ENCODE measurements around the gene C1orf53.
"Not testable (repeated sequence)": the region's sequence is repeated elsewhere in the genome, so short reads cannot be mapped to it uniquely, and the experiment has no call there.

Gene C1orf53

GRCh38 chr1:197902454-197903195 lies at the start of gene C1orf53:
TSS of gene C1orf53 (plus strand) at chr1:197902630. CDS start at chr1:197902650, 20 bp downstream.
- FAIRE-seq (no peak), DNase-seq (ENCODE audit: low spot score) (peak; percentile 73)

GRCh38 chr1:197855751-197856150 lies 46.7 kb upstream of the C1orf53 start:
- FAIRE-seq; DNase-seq (ENCODE audit: low spot score): not testable (repeated sequence)

GRCh38 chr1:197857477-197857876 lies 45.0 kb upstream of the C1orf53 start:
- FAIRE-seq (no peak), DNase-seq (ENCODE audit: low spot score) (no peak)

GRCh38 chr1:197859024-197859423 lies 43.4 kb upstream of the C1orf53 start:
- DNase-seq (ENCODE audit: low spot score) (no peak), FAIRE-seq (no peak)

GRCh38 chr1:197862221-197862620 lies 40.2 kb upstream of the C1orf53 start:
- FAIRE-seq = no peak

GRCh38 chr1:197862671-197863070 lies 39.8 kb upstream of the C1orf53 start:
- no peak for DNase-seq (ENCODE audit: low spot score)
- FAIRE-seq = no peak

More at GRCh38 chr1:197862221-197862620, 40.2 kb upstream of the C1orf53 start:
- no peak for DNase-seq (ENCODE audit: low spot score)

- FAIRE-seq (no peak), DNase-seq (ENCODE audit: low spot score) (no peak)
These were observed 36.6 kb upstream of the C1orf53 start for GRCh38 chr1:197865809-197866208.

GRCh38 chr1:197868751-197869489 lies 33.5 kb upstream of the C1orf53 start:
- FAIRE-seq = no peak

GRCh38 chr1:197869490-197870077 lies 32.8 kb upstream of the C1orf53 start:
- FAIRE-seq (no peak), DNase-seq (ENCODE audit: low spot score) (no peak)

More at GRCh38 chr1:197868751-197869489, 33.5 kb upstream of the C1orf53 start:
- peak; percentile 29 for DNase-seq (ENCODE audit: low spot score)

GRCh38 chr1:197876894-197877293 lies 25.5 kb upstream of the C1orf53 start:
- FAIRE-seq (no peak), DNase-seq (ENCODE audit: low spot score) (no peak)

GRCh38 chr1:197880385-197880784 lies 22.0 kb upstream of the C1orf53 start:
- not testable (repeated sequence) for DNase-seq (ENCODE audit: low spot score); FAIRE-seq

GRCh38 chr1:197882241-197882640 lies 20.2 kb upstream of the C1orf53 start:
- DNase-seq (ENCODE audit: low spot score); FAIRE-seq: not testable (repeated sequence)

GRCh38 chr1:197884173-197884572 lies 18.3 kb upstream of the C1orf53 start:
- FAIRE-seq = no peak
- DNase-seq (ENCODE audit: low spot score) = no peak

GRCh38 chr1:197890936-197891335 lies 11.5 kb upstream of the C1orf53 start:
- DNase-seq (ENCODE audit: low spot score) = no peak
- FAIRE-seq = no peak

GRCh38 chr1:197892684-197893083 lies 9.7 kb upstream of the C1orf53 start:
- FAIRE-seq = no peak
- no peak for DNase-seq (ENCODE audit: low spot score)

GRCh38 chr1:197896301-197896700 lies 6.1 kb upstream of the C1orf53 start:
- DNase-seq (ENCODE audit: low spot score) = no peak
- FAIRE-seq = no peak

- no peak for FAIRE-seq
- no peak for DNase-seq (ENCODE audit: low spot score)
These were observed 3.4 kb upstream of the C1orf53 start for GRCh38 chr1:197899037-197899436.

GRCh38 chr1:197902131-197902453 lies 338 bp upstream of the C1orf53 start:
- no peak for DNase-seq (ENCODE audit: low spot score)
- no peak for FAIRE-seq

GRCh38 chr1:197903196-197903514 lies 725 bp downstream of the C1orf53 start:
- FAIRE-seq = no peak
- DNase-seq (ENCODE audit: low spot score) = no peak

GRCh38 chr1:197904126-197904787 lies 1.8 kb downstream of the C1orf53 start:
- DNase-seq (ENCODE audit: low spot score) (no peak), FAIRE-seq (no peak)

- FAIRE-seq (no peak), DNase-seq (ENCODE audit: low spot score) (no peak)
These were observed 3.4 kb downstream of the C1orf53 start for GRCh38 chr1:197905699-197906351.
